Endothelial cell of umbilical vein (primary cell): ENCODE measurements around the gene CCPG1.

ENCODE experiments used
- CTCF ChIP-seq, 2 donors: IDR thresholded peaks; 1 replicate in 1 of 2; 2 replicates in 1 of 2; pipeline ENCODE4 v1.5.1; 2011; ENCODE audit warnings: low read length in 2 of 2, mild to moderate bottlenecking in 2 of 2, moderate library complexity in 2 of 2, control low read depth in 1 of 2, inconsistent platforms in 1 of 2, low read depth in 1 of 2; ENCODE audit not compliant: insufficient read depth in 1 of 2; ENCODE audit errors: extremely low read depth in 1 of 2
- EZH2 ChIP-seq: IDR thresholded peaks from 2 replicates; pipeline ENCODE4 v1.6.1; 2012; ENCODE audit warnings: borderline replicate concordance, low read depth, mild to moderate bottlenecking, moderate library complexity, low read length, inconsistent platforms; ENCODE audit not compliant: severe bottlenecking
- GATA2 ChIP-seq: IDR thresholded peaks from 2 replicates; pipeline ENCODE4 v1.7.0; 2011; ENCODE audit warnings: low read depth, mild to moderate bottlenecking, moderate library complexity, mixed read lengths, low read length; ENCODE audit not compliant: insufficient read length, insufficient read depth
- POLR2A ChIP-seq: IDR thresholded peaks from 2 replicates; pipeline ENCODE4 v1.6.1; 2012; ENCODE audit warnings: low read depth, mild to moderate bottlenecking, control low read depth, low read length
- POLR2AphosphoS5 ChIP-seq: IDR thresholded peaks from 2 replicates; pipeline ENCODE4 v1.6.1; 2012; ENCODE audit warnings: low read depth, mild to moderate bottlenecking, control low read depth, low read length, moderate library complexity; ENCODE audit not compliant: insufficient read depth

GRCh38 chr15:55349282-55349681 is 58.9 kb downstream of the CCPG1 start:
- no peak for TF ChIP-seq EZH2
- no peak for TF ChIP-seq CTCF (IDR thresholded peaks at IDR 0.05; ENCODE audit: extremely low read depth in 1 of 2, insufficient read depth in 1 of 2, low read depth in 1 of 2, low read length in 2 of 2)
- no peak for TF ChIP-seq POLR2A
- no peak for TF ChIP-seq POLR2AphosphoS5
- TF ChIP-seq GATA2, result no peak
